NCI-H1105 (cell line): Measurements from ENCODE around the gene CCNT1.
"Not testable (repeated sequence)": the region's sequence is repeated elsewhere in the genome, so short reads cannot be mapped to it uniquely, and the experiment has no call there.

Experiments
- DNase-seq: peaks from one replicate; lab custom pipeline; 2025; lab: John Stamatoyannopoulos, UW

Gene CCNT1

GRCh38 chr12:48716493-48717251, at the start of gene CCNT1:
TSS of gene CCNT1 (minus strand) at chr12:48716707. CDS start at chr12:48716675, 32 bp downstream.
- peak; percentile 95 for DNase-seq

- DNase-seq: no peak
These were observed 49.3 kb upstream of the CCNT1 start for GRCh38 chr12:48765753-48766162.

- no peak for DNase-seq
These were observed 48.0 kb upstream of the CCNT1 start for GRCh38 chr12:48764521-48764920.

- DNase-seq: no peak
These were observed 42.2 kb upstream of the CCNT1 start for GRCh38 chr12:48758737-48759136.

- DNase-seq: no peak
These were observed 41.7 kb upstream of the CCNT1 start for GRCh38 chr12:48758186-48758585.

GRCh38 chr12:48750769-48751356, 34.4 kb upstream of the CCNT1 start:
- no peak for DNase-seq

- no peak for DNase-seq
These were observed 33.7 kb upstream of the CCNT1 start for GRCh38 chr12:48750215-48750614.

GRCh38 chr12:48744251-48745008, 27.9 kb upstream of the CCNT1 start:
- peak; percentile 36 for DNase-seq

- no peak for DNase-seq
These were observed 23.2 kb upstream of the CCNT1 start for GRCh38 chr12:48739618-48740269.

- no peak for DNase-seq
These were observed 19.9 kb upstream of the CCNT1 start for GRCh38 chr12:48736456-48736855.

- DNase-seq: no peak
These were observed 12.3 kb upstream of the CCNT1 start for GRCh38 chr12:48728807-48729206.

- not testable (repeated sequence) for DNase-seq
These were observed 4.2 kb upstream of the CCNT1 start for GRCh38 chr12:48720737-48721136.

GRCh38 chr12:48720171-48720570, 3.7 kb upstream of the CCNT1 start:
- not testable (repeated sequence) for DNase-seq

GRCh38 chr12:48719002-48719401, 2.5 kb upstream of the CCNT1 start:
- DNase-seq: not testable (repeated sequence)

- no peak for DNase-seq
These were observed 767 bp upstream of the CCNT1 start for GRCh38 chr12:48717252-48717695.

GRCh38 chr12:48716168-48716492, 377 bp downstream of the CCNT1 start:
- no peak for DNase-seq

GRCh38 chr12:48712209-48712608, 4.3 kb downstream of the CCNT1 start:
- DNase-seq: no peak

- not testable (repeated sequence) for DNase-seq
These were observed 17.7 kb downstream of the CCNT1 start for GRCh38 chr12:48698822-48699221.

GRCh38 chr12:48696626-48697025, 19.9 kb downstream of the CCNT1 start:
- DNase-seq: no peak

- no peak for DNase-seq
These were observed 20.6 kb downstream of the CCNT1 start for GRCh38 chr12:48695859-48696258.

GRCh38 chr12:48694038-48694437, 22.5 kb downstream of the CCNT1 start:
- DNase-seq: no peak

- DNase-seq: no peak
These were observed 22.9 kb downstream of the CCNT1 start for GRCh38 chr12:48693572-48693971.
